ENCODE results near the gene VAPB.
A peak's percentile ranks its signal among the peaks of the same experiment; 100 is the strongest.
"Not testable (repeated sequence)": the region's sequence is repeated elsewhere in the genome, so short reads cannot be mapped to it uniquely, and the experiment has no call there.

VAPB gene

DNA sequence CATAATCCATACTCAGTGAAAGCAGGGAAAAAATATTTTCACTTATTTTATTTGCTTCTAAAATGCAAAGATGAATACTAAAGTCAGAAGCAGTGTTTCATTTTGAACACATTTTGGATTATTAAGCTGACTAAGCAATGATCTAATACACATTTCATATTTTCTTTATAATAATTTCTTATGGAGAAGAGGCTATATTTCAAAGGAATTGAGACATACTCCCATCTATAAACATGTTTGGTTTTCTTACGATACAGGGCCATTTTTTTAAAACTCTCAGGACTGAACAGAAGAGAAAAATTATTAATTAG is 26.9 kb upstream of the VAPB start:
- no peaks in the 10 kb centered on the region for H3K27me3 ChIP-seq (ENCODE audit: control insufficient read depth, insufficient read depth, low read length)
- peaks cover 41% of the 10 kb centered on the region for H3K36me3 ChIP-seq (ENCODE audit: insufficient read depth, low read length)
- H3K4me3 ChIP-seq (ENCODE audit: low read length) = no peak overlapping the region
- no peaks in the 10 kb centered on the region for H3K9me3 ChIP-seq (replicated peaks; ENCODE audit: low read length)
- no peaks in the 10 kb centered on the region for H3K4me1 ChIP-seq (ENCODE audit: control insufficient read depth, insufficient read depth, low read length)
- H3K4me2 ChIP-seq (ENCODE audit: low read length) = no peak overlapping the region
- H3K9ac ChIP-seq (ENCODE audit: low read depth, low read length) = peak overlapping the region; percentile 31

DNA sequence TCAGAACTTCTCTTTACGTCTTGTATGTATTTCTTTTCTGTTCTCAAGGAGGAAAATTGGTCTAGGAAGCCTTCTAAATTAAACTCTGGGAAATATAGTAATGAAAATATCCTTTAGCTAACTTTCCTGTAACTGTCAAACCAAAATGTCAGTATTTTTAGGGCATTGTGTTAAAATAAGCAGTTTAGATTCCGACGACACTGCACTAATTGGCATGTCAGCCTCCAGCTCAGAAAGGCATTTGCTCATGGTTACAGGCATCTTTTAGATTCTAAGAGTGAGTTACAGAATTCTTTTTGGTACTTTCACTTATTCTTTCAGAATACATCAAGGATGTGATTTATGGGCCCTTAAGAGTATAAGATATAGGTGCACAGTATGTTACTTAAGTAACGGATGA is 26.1 kb upstream of the VAPB start:
- Histone ChIP-seq H3K9me3 (replicated peaks; ENCODE audit: low read length) (no peaks in the 10 kb centered on the region), H3K9ac (ENCODE audit: low read depth, low read length) (no peak overlapping the region), H3K4me2 (ENCODE audit: low read length) (no peak overlapping the region), H3K27me3 (ENCODE audit: control insufficient read depth, insufficient read depth, low read length) (no peaks in the 10 kb centered on the region), H3K4me3 (ENCODE audit: low read length) (no peak overlapping the region), H3K36me3 (ENCODE audit: insufficient read depth, low read length) (peaks cover 42% of the 10 kb centered on the region), H3K4me1 (ENCODE audit: control insufficient read depth, insufficient read depth, low read length) (no peaks in the 10 kb centered on the region)

DNA sequence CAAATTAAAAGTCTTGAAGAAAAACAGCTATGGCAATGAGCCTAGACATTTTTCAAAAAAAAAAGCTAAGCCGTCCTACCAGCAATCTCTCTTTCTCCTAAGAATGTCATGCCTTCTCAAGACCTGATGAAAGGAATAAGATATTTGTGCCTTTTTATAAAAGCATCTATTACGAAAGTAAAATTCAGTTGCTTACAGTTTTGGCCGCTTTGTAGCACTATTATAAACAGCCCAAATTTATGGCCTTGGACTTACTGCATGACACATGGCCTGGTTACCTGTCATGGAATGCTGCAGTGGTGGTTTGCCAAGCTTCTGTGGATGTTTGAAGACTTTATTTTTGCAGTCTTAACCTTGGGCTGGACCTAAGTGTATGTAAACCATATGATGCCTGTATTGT is 22.2 kb upstream of the VAPB start:
- H3K4me1 ChIP-seq (ENCODE audit: control insufficient read depth, insufficient read depth, low read length) = no peaks in the 10 kb centered on the region
- H3K27me3 ChIP-seq (ENCODE audit: control insufficient read depth, insufficient read depth, low read length) = no peaks in the 10 kb centered on the region
- H3K9me3 ChIP-seq (replicated peaks; ENCODE audit: low read length) = no peaks in the 10 kb centered on the region
- H3K4me3 ChIP-seq (ENCODE audit: low read length) = no peak overlapping the region
- H3K36me3 ChIP-seq (ENCODE audit: insufficient read depth, low read length) = peaks cover 24% of the 10 kb centered on the region
- H3K9ac ChIP-seq (ENCODE audit: low read depth, low read length) = no peak overlapping the region
- no peak overlapping the region for H3K4me2 ChIP-seq (ENCODE audit: low read length)

DNA sequence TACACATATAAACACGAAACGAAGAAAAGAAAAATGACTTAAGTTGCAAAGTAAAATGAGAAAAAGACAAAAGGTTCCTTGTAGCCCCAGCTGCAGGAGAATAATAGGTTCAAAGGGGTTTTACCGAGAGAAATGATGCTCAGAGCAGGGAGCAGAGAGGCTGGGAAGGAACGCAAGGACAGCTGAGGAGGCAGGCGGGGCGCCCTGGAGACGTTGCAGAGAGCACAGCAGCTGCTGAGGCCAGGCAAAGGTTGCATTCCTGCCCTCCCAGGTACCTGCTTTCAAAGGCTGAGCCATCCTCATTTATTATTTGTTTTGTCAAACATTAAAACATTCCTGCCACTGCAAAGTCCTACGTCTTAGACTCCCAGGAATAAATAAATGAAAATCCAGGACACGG is 16.2 kb upstream of the VAPB start:
- no peaks in the 10 kb centered on the region for H3K9me3 ChIP-seq (replicated peaks; ENCODE audit: low read length)
- no peak overlapping the region for H3K9ac ChIP-seq (ENCODE audit: low read depth, low read length)
- H3K27me3 ChIP-seq (ENCODE audit: control insufficient read depth, insufficient read depth, low read length) = no peaks in the 10 kb centered on the region
- H3K36me3 ChIP-seq (ENCODE audit: insufficient read depth, low read length) = peaks cover 6% of the 10 kb centered on the region
- no peak overlapping the region for H3K4me3 ChIP-seq (ENCODE audit: low read length)
- peaks cover under 1% of the 10 kb centered on the region for H3K4me1 ChIP-seq (ENCODE audit: control insufficient read depth, insufficient read depth, low read length)
- no peak overlapping the region for H3K4me2 ChIP-seq (ENCODE audit: low read length)

DNA sequence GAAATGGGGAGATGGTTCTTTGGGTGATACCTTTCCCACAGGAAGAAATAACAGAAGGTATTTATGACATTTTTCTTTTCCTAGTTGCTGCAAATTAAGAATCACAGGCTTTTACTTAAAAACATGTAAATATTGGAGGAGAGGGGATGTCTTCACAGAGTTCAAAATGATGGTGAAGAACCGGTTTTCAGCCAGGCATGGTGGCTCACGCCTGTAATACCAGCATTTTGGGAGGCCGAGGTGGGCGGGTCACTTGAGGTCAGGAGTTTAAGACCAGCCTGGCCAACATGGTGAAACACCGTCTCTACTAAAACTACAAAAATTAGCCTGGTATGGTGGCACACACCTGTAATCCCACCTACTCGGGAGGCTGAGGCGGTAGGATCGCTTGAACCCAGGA is 15.7 kb upstream of the VAPB start:
- not testable (repeated sequence) for H3K9me3 ChIP-seq (replicated peaks; ENCODE audit: low read length); H3K4me1 ChIP-seq (ENCODE audit: control insufficient read depth, insufficient read depth, low read length); H3K9ac ChIP-seq (ENCODE audit: low read depth, low read length); H3K27me3 ChIP-seq (ENCODE audit: control insufficient read depth, insufficient read depth, low read length); H3K36me3 ChIP-seq (ENCODE audit: insufficient read depth, low read length); H3K4me2 ChIP-seq (ENCODE audit: low read length); H3K4me3 ChIP-seq (ENCODE audit: low read length)

DNA sequence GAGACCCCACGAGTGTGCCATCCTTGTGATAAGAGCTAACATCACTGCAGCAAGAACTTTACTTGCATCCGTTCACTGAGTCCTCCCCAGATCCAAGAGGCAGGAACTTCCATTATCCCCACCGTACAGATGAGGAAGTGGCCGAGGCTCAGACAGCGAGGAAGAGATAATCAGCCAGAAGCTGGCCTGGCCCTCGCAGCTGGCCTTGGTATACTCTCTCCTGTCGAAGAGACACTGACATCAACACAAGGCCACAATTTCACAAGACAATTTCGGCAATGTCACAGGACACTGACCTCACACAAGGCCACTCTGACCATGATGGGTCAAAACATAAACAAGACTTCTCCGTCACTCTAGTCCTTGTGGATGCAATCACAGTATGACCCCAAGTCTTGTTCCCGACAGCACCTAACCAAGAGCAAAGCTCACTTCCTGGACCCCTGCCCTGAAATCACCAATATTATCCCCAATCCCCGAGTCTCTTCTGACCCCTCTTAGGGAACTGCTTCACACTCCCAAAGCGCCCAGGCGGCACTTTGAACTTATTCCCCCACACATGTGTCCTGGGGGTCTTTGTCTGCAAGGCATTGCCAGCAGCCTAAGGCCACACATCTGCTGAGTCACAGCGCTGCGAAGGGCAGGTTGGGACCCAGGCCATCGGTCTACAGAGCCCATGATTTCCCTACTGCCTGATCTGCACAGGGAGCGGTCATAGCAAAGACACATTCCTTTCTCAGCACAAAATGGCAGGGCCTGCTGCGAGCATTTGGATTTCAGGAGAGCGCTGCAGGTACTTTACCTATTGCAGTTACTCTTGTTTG is 14.8 kb upstream of the VAPB start:
- Histone ChIP-seq H3K9me3 (replicated peaks; ENCODE audit: low read length) (no peaks in the 10 kb centered on the region), H3K4me2 (ENCODE audit: low read length) (no peak overlapping the region), H3K9ac (ENCODE audit: low read depth, low read length) (no peak overlapping the region), H3K36me3 (ENCODE audit: insufficient read depth, low read length) (no peaks in the 10 kb centered on the region), H3K4me3 (ENCODE audit: low read length) (no peak overlapping the region), H3K4me1 (ENCODE audit: control insufficient read depth, insufficient read depth, low read length) (peaks cover 3% of the 10 kb centered on the region), H3K27me3 (ENCODE audit: control insufficient read depth, insufficient read depth, low read length) (no peaks in the 10 kb centered on the region)

DNA sequence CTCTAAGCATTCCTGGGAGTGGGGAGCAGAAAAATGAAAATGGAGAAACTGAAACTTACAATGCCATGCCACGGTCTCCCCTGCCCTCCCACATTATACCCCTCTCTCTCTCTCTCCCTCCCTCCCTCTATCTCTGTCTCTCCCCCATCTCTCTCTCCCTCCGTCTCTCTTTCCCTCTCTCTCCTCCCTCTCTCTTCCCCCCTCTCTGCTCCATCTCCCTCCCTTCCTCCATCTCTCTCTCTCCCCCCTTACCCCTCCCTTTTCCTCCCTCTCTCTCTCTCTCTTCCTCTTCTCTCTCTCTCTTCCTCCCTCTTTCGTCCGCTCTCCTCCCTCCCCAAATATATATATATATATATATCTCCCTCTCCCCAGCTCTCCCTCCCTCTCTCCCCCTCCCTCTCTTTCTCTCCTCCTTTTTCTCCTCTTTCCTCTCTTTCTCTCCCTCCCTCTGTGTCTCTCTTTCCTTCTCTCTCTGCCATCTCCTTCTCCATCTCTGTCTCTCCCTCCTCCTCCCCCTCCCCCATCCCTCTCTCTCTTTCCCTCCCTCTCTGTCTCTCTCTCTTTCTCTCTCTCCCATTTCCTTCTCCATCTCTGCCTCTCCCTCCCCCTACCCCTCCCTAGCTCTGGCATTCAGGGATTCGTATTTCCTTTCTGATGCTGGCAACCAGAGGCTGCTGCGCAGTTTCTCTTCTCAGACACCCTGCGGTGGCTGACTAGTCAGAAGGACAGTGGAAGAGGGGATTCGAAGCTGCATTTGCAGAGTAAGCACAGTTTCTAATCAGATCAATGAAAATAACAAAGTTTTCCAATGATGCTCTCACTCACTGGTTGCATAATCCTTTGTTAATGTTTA is 13.9 kb upstream of the VAPB start:
- H3K9me3 ChIP-seq (replicated peaks; ENCODE audit: low read length) = no peaks in the 10 kb centered on the region
- peaks cover 3% of the 10 kb centered on the region for H3K4me1 ChIP-seq (ENCODE audit: control insufficient read depth, insufficient read depth, low read length)
- H3K9ac ChIP-seq (ENCODE audit: low read depth, low read length) = no peak overlapping the region
- H3K27me3 ChIP-seq (ENCODE audit: control insufficient read depth, insufficient read depth, low read length) = no peaks in the 10 kb centered on the region
- H3K4me2 ChIP-seq (ENCODE audit: low read length) = no peak overlapping the region
- no peaks in the 10 kb centered on the region for H3K36me3 ChIP-seq (ENCODE audit: insufficient read depth, low read length)
- H3K4me3 ChIP-seq (ENCODE audit: low read length) = no peak overlapping the region

DNA sequence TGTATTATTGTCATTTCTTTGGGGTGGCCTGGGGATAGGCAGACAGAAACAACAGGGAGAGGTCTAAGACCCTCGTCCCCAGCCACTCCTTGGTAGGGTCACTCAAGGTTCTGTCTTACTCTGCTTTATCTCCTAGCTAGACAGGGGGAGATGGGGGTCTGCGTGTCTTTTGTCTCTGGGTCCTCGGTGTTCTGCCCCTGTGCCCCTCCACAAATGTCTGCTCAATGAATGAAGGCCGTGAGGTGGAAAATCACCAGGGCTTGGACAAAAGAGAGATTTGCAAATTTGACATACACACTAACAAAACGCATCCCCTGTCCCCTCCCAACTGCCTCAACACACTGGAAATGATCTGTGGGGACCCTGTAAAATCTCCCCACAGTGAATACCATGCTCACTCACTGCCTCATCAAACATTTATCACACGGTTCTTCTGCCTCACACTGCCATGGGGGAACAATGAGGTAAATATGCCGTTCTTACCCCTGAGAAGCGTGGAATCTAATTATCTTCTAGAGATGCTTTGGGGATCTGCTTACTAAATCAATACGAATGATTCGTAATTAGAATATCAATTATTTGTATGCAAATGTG is 13.2 kb upstream of the VAPB start:
- Histone ChIP-seq H3K4me3 (ENCODE audit: low read length) (no peak overlapping the region), H3K27me3 (ENCODE audit: control insufficient read depth, insufficient read depth, low read length) (no peaks in the 10 kb centered on the region), H3K36me3 (ENCODE audit: insufficient read depth, low read length) (no peaks in the 10 kb centered on the region), H3K9me3 (replicated peaks; ENCODE audit: low read length) (no peaks in the 10 kb centered on the region), H3K4me2 (ENCODE audit: low read length) (no peak overlapping the region), H3K9ac (ENCODE audit: low read depth, low read length) (no peak overlapping the region), H3K4me1 (ENCODE audit: control insufficient read depth, insufficient read depth, low read length) (peaks cover 3% of the 10 kb centered on the region)

DNA sequence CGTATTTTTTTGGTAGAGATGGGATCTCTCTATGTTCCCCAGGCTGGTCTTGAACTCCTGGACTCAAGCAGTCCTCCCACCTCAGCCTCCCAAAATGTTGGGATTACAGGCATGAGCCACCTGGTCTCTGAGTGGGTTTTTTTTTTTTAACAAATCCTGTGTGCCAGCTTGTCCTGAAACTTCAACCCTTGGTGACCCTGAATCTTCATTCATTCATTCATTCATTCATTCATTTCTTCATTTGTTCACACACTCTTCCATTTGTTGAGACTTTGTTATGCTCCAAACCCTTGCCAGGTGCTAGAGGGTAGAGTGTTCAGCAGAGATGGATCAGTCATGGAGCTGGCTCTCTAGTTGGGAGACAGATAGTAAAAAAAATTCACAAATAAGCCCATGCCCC is 12.0 kb upstream of the VAPB start:
- Histone ChIP-seq H3K36me3 (ENCODE audit: insufficient read depth, low read length) (no peaks in the 10 kb centered on the region), H3K9me3 (replicated peaks; ENCODE audit: low read length) (no peaks in the 10 kb centered on the region), H3K9ac (ENCODE audit: low read depth, low read length) (no peak overlapping the region), H3K4me3 (ENCODE audit: low read length) (no peak overlapping the region), H3K4me1 (ENCODE audit: control insufficient read depth, insufficient read depth, low read length) (peaks cover 3% of the 10 kb centered on the region), H3K4me2 (ENCODE audit: low read length) (no peak overlapping the region), H3K27me3 (ENCODE audit: control insufficient read depth, insufficient read depth, low read length) (no peaks in the 10 kb centered on the region)

DNA sequence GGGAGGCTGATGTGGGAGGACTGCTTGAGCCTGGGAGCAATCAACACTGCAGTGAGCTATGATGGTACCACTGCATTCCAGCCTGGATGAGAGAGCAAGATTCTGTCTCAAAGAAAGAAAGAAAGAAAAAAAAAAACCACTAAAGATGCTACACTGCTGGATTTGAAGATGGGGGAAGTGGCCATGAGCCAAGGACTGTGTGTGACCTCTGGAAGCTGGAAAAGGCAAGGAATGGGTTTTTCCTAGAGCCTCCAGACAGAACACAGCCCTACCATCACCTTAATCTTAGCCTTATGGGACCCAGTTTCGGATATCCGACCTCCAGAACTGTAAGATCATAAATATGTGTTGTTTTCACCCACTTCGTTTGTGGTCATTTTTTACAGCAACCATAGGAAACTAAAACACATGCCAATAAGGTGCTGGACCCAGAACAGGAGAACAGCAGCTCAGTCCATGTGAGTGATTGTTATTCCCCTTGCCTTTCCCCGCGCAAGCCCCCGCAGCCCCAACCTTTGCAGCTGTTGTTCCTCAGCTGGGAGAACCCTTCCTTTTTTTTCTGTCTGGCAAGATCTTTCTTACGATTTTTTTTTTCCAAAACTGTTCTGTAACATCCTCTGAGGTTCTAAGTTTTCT is 11.1 kb upstream of the VAPB start:
- no peaks in the 10 kb centered on the region for H3K27me3 ChIP-seq (ENCODE audit: control insufficient read depth, insufficient read depth, low read length)
- no peaks in the 10 kb centered on the region for H3K36me3 ChIP-seq (ENCODE audit: insufficient read depth, low read length)
- no peak overlapping the region for H3K4me3 ChIP-seq (ENCODE audit: low read length)
- H3K4me2 ChIP-seq (ENCODE audit: low read length) = peak overlapping the region; percentile 60
- no peak overlapping the region for H3K9ac ChIP-seq (ENCODE audit: low read depth, low read length)
- H3K9me3 ChIP-seq (replicated peaks; ENCODE audit: low read length) = no peaks in the 10 kb centered on the region
- H3K4me1 ChIP-seq (ENCODE audit: control insufficient read depth, insufficient read depth, low read length) = peaks cover 3% of the 10 kb centered on the region

DNA sequence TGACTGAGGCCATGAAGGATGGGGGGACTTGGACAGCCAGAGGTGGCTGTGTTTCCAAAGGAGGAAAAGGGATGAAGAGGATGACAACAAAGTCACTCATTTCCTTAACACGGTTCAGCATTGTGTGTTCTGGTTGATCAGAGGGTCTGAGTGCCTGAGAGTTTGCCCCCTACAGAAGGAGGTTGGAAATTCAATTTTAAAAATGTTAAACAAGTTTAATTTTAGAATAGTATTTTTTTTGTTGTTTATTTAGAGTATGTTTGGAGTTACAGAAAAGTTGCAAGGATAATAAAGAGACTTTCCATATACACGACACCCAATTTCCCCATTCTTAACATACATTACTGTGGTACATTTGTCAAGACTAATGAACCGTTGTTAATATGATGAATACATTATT is 10.3 kb upstream of the VAPB start:
- H3K9ac ChIP-seq (ENCODE audit: low read depth, low read length) = no peak overlapping the region
- H3K27me3 ChIP-seq (ENCODE audit: control insufficient read depth, insufficient read depth, low read length) = no peaks in the 10 kb centered on the region
- no peak overlapping the region for H3K4me2 ChIP-seq (ENCODE audit: low read length)
- H3K9me3 ChIP-seq (replicated peaks; ENCODE audit: low read length) = no peaks in the 10 kb centered on the region
- H3K4me1 ChIP-seq (ENCODE audit: control insufficient read depth, insufficient read depth, low read length) = peaks cover 3% of the 10 kb centered on the region
- H3K36me3 ChIP-seq (ENCODE audit: insufficient read depth, low read length) = no peaks in the 10 kb centered on the region
- no peak overlapping the region for H3K4me3 ChIP-seq (ENCODE audit: low read length)

Measured in skeletal muscle satellite cell (primary cell).